Keratinocyte (primary cell): ENCODE measurements around the gene TRUB1. TPM values are rescaled to one million over a fixed set of nuclear protein-coding genes. Genes with fewer than 3 reads are reported as not detected.
"Not testable (repeated sequence)": the region's sequence is repeated elsewhere in the genome, so short reads cannot be mapped to it uniquely, and the experiment has no call there.

Experiments
- DNase-seq: peaks from one replicate; pipeline ENCODE4 v3.0.0-alpha.2; 2011; ENCODE audit warnings: low read depth, missing footprints, low spot score
- FAIRE-seq: peaks from 2 replicates; lab custom pipeline; 2011; peaks lifted over from hg19 to GRCh38; lab: Jason Lieb, UNC
- H2AFZ ChIP-seq: 2 replicates; pipeline ENCODE4 v1.6.0; 2012; ENCODE audit warnings: low read length, control low read depth, inconsistent platforms; ENCODE audit not compliant: control insufficient read depth
- H3K27ac ChIP-seq: 2 replicates; pipeline ENCODE4 v1.5.1; 2011; ENCODE audit warnings: low read length; ENCODE audit not compliant: control insufficient read depth, insufficient read depth
- H3K27me3 ChIP-seq: 3 replicates; pipeline ENCODE4 v1.6.0; 2011; ENCODE audit warnings: low read length; ENCODE audit not compliant: control insufficient read depth, insufficient read depth; ENCODE audit errors: extremely low read depth
- H3K36me3 ChIP-seq, 2 experiments: 2 replicates in 1 of 2; 3 replicates in 1 of 2; pipeline ENCODE4 v1.5.1; 2011; ENCODE audit warnings: low read length in 2 of 2, mild to moderate bottlenecking in 1 of 2; ENCODE audit not compliant: control insufficient read depth in 2 of 2, insufficient read depth in 2 of 2; ENCODE audit errors: extremely low read depth in 1 of 2
- H3K4me1 ChIP-seq: 3 replicates; pipeline ENCODE4 v1.5.1; 2011; ENCODE audit warnings: low read length; ENCODE audit not compliant: control insufficient read depth, insufficient read depth; ENCODE audit errors: extremely low read depth
- H3K4me2 ChIP-seq: 3 replicates; pipeline ENCODE4 v1.6.0; 2011; ENCODE audit warnings: low read depth, low read length; ENCODE audit not compliant: control insufficient read depth, insufficient read depth; ENCODE audit errors: extremely low read depth
- H3K4me3 ChIP-seq, 3 experiments: fragments of 200-600 bp in 1 of 3; sonication (generic) in 1 of 3; 2 replicates in 2 of 3; 3 replicates in 1 of 3; pipeline ENCODE4 v1.5.1; 2011 to 2016; ENCODE audit warnings: low read length in 3 of 3, mild to moderate bottlenecking in 3 of 3, control low read depth in 2 of 3, inconsistent platforms in 1 of 3, low read depth in 1 of 3, mixed read lengths in 1 of 3, mixed run types in 1 of 3, moderate library complexity in 1 of 3; ENCODE audit not compliant: control insufficient read depth in 2 of 3, insufficient read depth in 2 of 3; ENCODE audit errors: extremely low read depth in 1 of 3
- H3K79me2 ChIP-seq: 2 replicates; pipeline ENCODE4 v1.6.0; 2012; ENCODE audit warnings: low read length; ENCODE audit not compliant: control insufficient read depth, insufficient read depth
- H3K9ac ChIP-seq: 3 replicates; pipeline ENCODE4 v1.6.0; 2011; ENCODE audit warnings: low read length; ENCODE audit not compliant: control insufficient read depth, insufficient read depth; ENCODE audit errors: extremely low read depth
- H3K9me1 ChIP-seq: 3 replicates; pipeline ENCODE4 v1.6.0; 2011; ENCODE audit warnings: low read length; ENCODE audit not compliant: control insufficient read depth, insufficient read depth; ENCODE audit errors: extremely low read depth
- H3K9me3 ChIP-seq: 2 replicates; pipeline ENCODE4 v1.5.1; 2012; ENCODE audit warnings: low read depth, low read length; ENCODE audit not compliant: control insufficient read depth
- H4K20me1 ChIP-seq: 3 replicates; pipeline ENCODE4 v1.6.0; 2011; ENCODE audit warnings: low read length; ENCODE audit not compliant: control insufficient read depth, insufficient read depth; ENCODE audit errors: extremely low read depth
- EZH2 ChIP-seq: IDR thresholded peaks from one replicate; pipeline ENCODE4 v1.6.1; 2012; ENCODE audit warnings: inconsistent platforms, mild to moderate bottlenecking, low read length, moderate library complexity
- dilution Hi-C: fragments of 300-500 bp; cut with MboI; formaldehyde crosslinking; loops from one replicate; pipeline ENCODE4 v1.7.0; 2020; ENCODE audit warnings: low sequenced_read_pairs; ENCODE audit not compliant: extremely low pct_ligation_motif_present
- polyA plus RNA-seq, 5 experiments: library from polyadenylated mRNA; depleted of rRNA in 3 of 5; stranded (reverse) in 3 of 5; stranded (forward) in 1 of 5; unstranded in 1 of 5; fragments of >200 nt; gene quantifications; 1 replicate in 1 of 5; 2 replicates in 3 of 5; 3 replicates in 1 of 5; pipeline versions ENCODE4 v1.2.1 to v1.2.3, GENCODE V29; 2011 to 2012; ENCODE audit warnings: missing spikeins in 2 of 5, low read depth in 1 of 5, low replicate concordance in 1 of 5
- TF ChIP-seq, protein P1 (sequence below), 3 experiments: IDR thresholded peaks in 1 of 3; conservative IDR thresholded peaks in 1 of 3; optimal IDR thresholded peaks in 1 of 3; 2 replicates in 2 of 3; 3 replicates in 1 of 3; pipeline versions ENCODE3 to v1.5.1; 2011; ENCODE audit warnings: low read length in 3 of 3, mild to moderate bottlenecking in 3 of 3, moderate library complexity in 2 of 3, control low read depth in 1 of 3, inconsistent platforms in 1 of 3; ENCODE audit not compliant: insufficient read depth in 2 of 3; ENCODE audit errors: extremely low read depth in 1 of 3

TRUB1 gene
- polyA plus RNA-seq, 1 donor (not counting 4 experiments of a cell fraction or from before 2014, with no cell fraction given), result 20.5 TPM

GRCh38 chr10:114933588-114933987 is 4.4 kb upstream of the TRUB1 start:
- peaks cover 5% of the 10 kb centered on the region for H3K79me2 ChIP-seq
- TF ChIP-seq, protein P1, sequence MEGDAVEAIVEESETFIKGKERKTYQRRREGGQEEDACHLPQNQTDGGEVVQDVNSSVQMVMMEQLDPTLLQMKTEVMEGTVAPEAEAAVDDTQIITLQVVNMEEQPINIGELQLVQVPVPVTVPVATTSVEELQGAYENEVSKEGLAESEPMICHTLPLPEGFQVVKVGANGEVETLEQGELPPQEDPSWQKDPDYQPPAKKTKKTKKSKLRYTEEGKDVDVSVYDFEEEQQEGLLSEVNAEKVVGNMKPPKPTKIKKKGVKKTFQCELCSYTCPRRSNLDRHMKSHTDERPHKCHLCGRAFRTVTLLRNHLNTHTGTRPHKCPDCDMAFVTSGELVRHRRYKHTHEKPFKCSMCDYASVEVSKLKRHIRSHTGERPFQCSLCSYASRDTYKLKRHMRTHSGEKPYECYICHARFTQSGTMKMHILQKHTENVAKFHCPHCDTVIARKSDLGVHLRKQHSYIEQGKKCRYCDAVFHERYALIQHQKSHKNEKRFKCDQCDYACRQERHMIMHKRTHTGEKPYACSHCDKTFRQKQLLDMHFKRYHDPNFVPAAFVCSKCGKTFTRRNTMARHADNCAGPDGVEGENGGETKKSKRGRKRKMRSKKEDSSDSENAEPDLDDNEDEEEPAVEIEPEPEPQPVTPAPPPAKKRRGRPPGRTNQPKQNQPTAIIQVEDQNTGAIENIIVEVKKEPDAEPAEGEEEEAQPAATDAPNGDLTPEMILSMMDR (optimal IDR thresholded peaks at IDR 0.05 in 1 of 3, IDR thresholded peaks at IDR 0.05 in 1 of 3, conservative IDR thresholded peaks at IDR 0.05 in 1 of 3; ENCODE audit: extremely low read depth in 1 of 3, insufficient read depth in 2 of 3, low read length in 3 of 3), result no peak
- TF ChIP-seq EZH2, result no peak
- H3K4me1 ChIP-seq, result peaks cover 11% of the 10 kb centered on the region
- H4K20me1 ChIP-seq, result no peaks in the 10 kb centered on the region
- dilution Hi-C loops, result no loop called here
- DNase-seq (no peak), FAIRE-seq (no peak)
- no peak overlapping the region for H3K27ac ChIP-seq
- no peak overlapping the region for H2AFZ ChIP-seq
- no peaks in the 10 kb centered on the region for H3K27me3 ChIP-seq
- H3K36me3 ChIP-seq, result no peaks in the 10 kb centered on the region
- H3K4me2 ChIP-seq, result peak overlapping the region; percentile 48
- H3K9me3 ChIP-seq, result peaks cover 3% of the 10 kb centered on the region
- no peaks in the 10 kb centered on the region for H3K9me1 ChIP-seq
- no peak overlapping the region for H3K4me3 ChIP-seq
- no peak overlapping the region for H3K9ac ChIP-seq

GRCh38 chr10:114933995-114934394 is 4.0 kb upstream of the TRUB1 start:
- H3K79me2 ChIP-seq, H3K9me3 ChIP-seq: not testable (repeated sequence)

GRCh38 chr10:114938856-114939193 is 830 bp downstream of the TRUB1 start:
- Histone ChIP-seq H3K4me2 (peak overlapping the region; percentile 95), H3K4me3 (peak overlapping the region; percentile 70 to 97 (median 93)), H3K27me3 (no peaks in the 10 kb centered on the region), H3K36me3 (peaks cover 10 to 13% of the 10 kb centered on the region in 2 experiments), H3K79me2 (peaks cover 31% of the 10 kb centered on the region), H3K27ac (peak overlapping the region; percentile 97), H3K9ac (peak overlapping the region; percentile 98), H3K9me1 (no peaks in the 10 kb centered on the region), H4K20me1 (no peaks in the 10 kb centered on the region), H3K4me1 (peaks cover 13% of the 10 kb centered on the region), H2AFZ (peak overlapping the region; percentile 95), H3K9me3 (no peaks in the 10 kb centered on the region)
- dilution Hi-C loops, result no loop called here
- TF ChIP-seq, protein P1 (optimal IDR thresholded peaks at IDR 0.05 in 1 of 3, IDR thresholded peaks at IDR 0.05 in 1 of 3, conservative IDR thresholded peaks at IDR 0.05 in 1 of 3; ENCODE audit: extremely low read depth in 1 of 3, insufficient read depth in 2 of 3, low read length in 3 of 3), result no peak
- no peak for TF ChIP-seq EZH2
- no peak for FAIRE-seq
- DNase-seq, result no peak

More at GRCh38 chr10:114933995-114934394, 4.0 kb upstream of the TRUB1 start:
- Histone ChIP-seq H3K4me2 (peak overlapping the region; percentile 48), H3K4me1 (peaks cover 11% of the 10 kb centered on the region)
- H3K27ac ChIP-seq, H3K36me3 ChIP-seq, H3K4me3 ChIP-seq, H4K20me1 ChIP-seq, FAIRE-seq, DNase-seq, dilution Hi-C loops, H3K27me3 ChIP-seq, H2AFZ ChIP-seq, H3K9ac ChIP-seq, H3K9me1 ChIP-seq: not testable (repeated sequence)
